GM18507 (cell line): ENCODE measurements around the gene SLC6A2.
"Not testable (repeated sequence)": the region's sequence is repeated elsewhere in the genome, so short reads cannot be mapped to it uniquely, and the experiment has no call there.

ENCODE experiments used
- DNase-seq: peaks from one replicate; pipeline ENCODE4 v3.0.0; 2011; ENCODE audit warnings: low read depth; ENCODE audit not compliant: insufficient read length; ENCODE audit errors: extremely low spot score
- FAIRE-seq: peaks from 2 replicates; lab custom pipeline; 2011; peaks lifted over from hg19 to GRCh38; lab: Jason Lieb, UNC

SLC6A2 gene

DNA sequence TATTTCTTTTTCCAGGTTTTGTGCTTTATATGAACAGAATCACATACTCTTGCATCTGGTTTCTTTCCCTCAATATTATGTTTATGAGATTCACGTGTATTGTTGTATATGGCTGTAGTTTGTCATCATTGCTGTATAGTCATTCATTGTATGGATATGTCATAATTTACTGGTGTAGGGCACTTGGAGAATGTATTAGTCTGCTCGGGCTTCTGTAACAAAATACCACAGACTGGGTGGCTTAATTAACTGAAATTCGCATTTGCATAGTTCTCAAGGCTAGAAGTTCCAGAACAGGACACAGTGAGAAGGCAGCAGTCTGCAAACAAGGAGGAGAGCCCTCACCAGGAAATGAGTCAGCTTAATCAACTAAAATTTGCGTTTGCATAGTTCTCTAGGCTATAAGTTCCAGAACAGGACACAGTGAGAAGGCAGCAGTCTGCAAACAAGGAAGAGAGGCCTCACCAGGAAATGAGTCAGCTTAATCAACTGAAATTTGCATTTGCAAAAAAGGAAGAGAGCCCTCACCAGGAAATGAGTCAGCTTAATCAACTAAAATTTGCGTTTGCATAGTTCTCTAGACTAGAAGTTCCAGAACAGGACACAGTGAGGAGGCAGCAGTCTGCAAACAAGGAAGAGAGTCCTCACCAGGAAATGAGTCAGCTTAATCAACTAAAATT, 96.8 kb downstream of the SLC6A2 start:
- not testable (repeated sequence) for FAIRE-seq, DNase-seq

DNA sequence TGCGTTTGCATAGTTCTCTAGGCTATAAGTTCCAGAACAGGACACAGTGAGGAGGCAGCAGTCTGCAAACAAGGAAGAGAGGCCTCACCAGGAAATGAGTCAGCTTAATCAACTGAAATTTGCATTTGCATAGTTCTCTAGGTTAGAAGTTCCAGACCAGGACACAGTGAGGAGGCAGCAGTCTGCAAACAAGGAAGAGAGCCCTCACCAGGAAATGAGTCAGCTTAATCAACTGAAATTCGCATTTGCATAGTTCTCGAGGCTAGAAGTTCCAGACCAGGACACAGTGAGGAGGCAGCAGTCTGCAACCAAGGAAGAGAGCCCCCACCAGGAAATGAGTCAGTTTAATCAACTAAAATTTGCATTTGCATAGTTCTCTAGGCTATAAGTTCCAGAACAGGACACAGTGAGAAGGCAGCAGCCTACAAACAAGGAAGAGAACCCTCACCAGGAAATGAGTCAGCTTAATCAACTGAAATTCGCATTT, 97.4 kb downstream of the SLC6A2 start:
- not testable (repeated sequence) for DNase-seq

More for the DNA sequence above, 97.4 kb downstream of the SLC6A2 start:
- peak; percentile 35 for FAIRE-seq
